Stimulated activated CD4-positive, alpha-beta T cell treated with anti-CD3 and anti-CD28 coated beads, Interleukin-1b, Interleukin-23, amount 100 ng/mL, for 1 hour (primary cell): ENCODE results near the gene DUSP5.
"Not testable (repeated sequence)": the region's sequence is repeated elsewhere in the genome, so short reads cannot be mapped to it uniquely, and the experiment has no call there.

Experiments
- DNase-seq, 2 donors: peaks; one replicate each; pipeline ENCODE4 v3.0.0-alpha.2; 2020; ENCODE audit warnings: low read depth in 2 of 2

DUSP5 gene, protein sequence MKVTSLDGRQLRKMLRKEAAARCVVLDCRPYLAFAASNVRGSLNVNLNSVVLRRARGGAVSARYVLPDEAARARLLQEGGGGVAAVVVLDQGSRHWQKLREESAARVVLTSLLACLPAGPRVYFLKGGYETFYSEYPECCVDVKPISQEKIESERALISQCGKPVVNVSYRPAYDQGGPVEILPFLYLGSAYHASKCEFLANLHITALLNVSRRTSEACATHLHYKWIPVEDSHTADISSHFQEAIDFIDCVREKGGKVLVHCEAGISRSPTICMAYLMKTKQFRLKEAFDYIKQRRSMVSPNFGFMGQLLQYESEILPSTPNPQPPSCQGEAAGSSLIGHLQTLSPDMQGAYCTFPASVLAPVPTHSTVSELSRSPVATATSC

DNA sequence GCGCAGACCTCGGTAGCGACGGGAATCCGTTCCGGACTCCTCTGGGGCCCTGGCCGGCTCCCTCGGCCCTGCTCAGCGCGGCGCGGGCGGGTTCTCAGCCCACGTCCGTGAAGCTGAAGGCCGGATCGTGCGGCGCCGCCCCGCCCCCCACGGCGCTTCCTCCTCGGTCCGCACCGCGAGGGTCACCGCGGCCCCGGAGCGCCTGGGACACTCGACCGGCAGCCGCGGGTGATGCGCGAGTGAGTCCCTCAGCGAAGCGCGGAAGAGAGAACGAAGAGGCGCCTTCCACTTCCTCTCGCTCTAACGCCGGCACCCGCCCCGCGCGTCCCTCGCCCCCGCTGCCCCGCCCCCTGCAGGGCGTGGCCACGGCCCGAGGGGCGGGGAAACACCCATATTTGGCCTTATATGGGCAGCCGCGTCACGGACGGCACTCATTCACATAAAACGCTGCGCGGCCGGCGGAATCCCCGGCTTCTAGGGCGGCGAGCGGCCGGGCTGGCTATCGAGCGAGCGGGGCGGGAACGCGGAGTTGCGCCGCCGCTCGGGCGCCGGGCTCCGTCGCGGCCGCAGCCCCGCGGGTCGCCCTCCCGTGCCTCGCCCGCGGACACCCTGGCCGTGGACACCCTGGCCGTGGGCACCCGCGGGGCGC, at the start of gene DUSP5:
Gene DUSP5 (plus strand): TSS at position 470 of the 649 bp plus-strand sequence. CDS start 215 bp downstream, outside the sequence.
- peak; percentile 90 to 91 for DNase-seq

DNA sequence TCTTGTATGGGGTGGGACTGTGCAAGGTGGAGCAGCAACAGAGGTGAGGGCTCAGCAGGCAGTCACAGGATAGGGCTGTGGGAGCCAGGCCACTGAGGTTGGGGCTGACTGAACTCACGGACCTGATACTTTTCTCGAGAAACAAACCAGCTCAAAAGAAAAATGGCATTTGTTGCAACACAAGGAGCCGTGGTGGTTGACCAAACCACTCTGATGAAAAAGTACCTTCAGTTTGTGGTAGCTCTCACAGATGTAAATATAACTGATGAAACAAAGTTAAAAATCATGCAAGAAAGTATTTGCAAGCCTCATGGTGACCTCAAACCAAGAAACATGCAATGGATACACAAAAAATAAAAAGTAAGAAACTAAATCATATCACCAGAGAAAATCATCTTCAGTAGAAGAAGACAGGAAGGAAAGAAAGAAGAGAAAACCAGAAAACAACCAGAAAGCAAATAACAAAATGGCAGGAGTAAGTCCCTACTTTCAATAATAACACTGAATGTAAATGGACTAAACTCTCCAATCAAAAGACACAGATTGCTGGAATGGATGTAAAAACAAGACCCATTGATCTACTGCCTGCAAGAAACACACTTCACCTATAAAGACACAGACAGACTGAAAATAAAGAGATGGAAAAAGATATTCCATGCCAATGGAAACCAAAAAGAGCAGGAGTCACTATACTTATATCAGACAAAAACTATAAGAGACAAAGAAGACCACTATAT, 48.9 kb upstream of the DUSP5 start:
- DNase-seq = no peak

DNA sequence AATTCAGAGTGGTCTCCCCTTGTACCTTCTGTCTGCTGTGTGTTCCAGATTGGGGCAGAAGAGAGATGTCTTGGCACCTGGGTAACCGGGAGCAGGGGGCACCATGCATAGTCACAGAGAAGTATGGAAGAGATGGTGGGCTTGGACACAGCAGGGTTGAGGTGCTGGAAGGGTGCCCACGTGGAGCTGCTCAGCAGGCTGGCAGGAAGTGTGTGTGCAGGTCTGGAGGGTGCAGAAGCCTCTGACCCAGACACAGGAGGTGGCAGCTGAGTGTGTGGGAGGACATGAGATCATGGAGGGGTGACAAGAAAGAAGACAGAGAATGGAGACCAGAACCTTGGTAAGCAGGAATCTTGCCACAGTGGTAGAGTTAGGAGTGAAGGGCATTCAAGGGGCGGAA, 42.3 kb upstream of the DUSP5 start:
- no peak for DNase-seq

DNA sequence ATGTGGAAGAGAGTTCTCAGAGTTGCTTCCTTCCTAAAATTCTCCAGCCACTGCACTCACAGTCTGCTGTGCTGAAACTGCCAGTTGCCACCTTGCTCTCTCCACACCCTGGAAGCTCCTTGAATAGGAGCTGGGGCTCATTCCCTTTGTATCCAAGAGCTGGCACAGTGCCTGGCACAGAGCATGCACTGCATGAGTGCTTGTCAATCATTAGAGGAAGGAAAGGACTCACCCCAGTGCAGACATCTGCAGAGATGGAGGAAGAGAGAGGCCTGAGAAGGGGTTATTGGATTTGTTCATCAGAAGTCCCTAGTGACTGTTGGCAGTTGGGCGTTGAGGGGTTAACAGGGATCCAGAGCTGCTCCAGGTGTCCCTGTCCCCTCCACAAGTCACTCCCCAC, 41.7 kb upstream of the DUSP5 start:
- DNase-seq = no peak

DNA sequence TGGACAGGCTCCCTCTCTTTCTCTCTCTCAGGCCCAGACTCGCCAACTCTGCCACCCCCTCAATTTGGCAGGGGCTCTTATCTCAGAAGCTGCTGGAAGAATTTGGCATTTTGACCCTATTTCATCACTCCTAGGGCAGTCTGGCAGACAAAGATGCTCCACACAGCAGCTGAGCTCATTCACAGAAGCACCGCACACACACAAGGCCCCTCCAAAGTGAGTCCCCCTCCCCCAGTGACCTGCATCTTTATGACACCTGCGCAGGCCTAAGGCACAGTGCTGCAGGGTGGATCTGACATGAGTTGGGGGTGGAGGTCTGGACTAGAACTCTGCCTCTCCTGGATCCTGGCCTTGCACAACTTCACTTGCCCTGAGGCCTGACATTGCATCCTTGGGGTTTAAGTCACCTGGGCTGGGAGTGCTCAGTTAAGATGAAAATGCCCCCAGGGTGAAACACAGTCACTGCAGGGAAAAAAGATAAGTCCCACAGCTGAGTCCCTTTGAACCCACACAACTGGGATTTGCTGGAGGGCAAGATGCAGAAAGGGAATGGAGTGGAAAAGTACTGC, 41.1 kb upstream of the DUSP5 start:
- DNase-seq = no peak

GRCh38 chr10:110457851-110458250, 39.9 kb upstream of the DUSP5 start:
- no peak for DNase-seq

DNA sequence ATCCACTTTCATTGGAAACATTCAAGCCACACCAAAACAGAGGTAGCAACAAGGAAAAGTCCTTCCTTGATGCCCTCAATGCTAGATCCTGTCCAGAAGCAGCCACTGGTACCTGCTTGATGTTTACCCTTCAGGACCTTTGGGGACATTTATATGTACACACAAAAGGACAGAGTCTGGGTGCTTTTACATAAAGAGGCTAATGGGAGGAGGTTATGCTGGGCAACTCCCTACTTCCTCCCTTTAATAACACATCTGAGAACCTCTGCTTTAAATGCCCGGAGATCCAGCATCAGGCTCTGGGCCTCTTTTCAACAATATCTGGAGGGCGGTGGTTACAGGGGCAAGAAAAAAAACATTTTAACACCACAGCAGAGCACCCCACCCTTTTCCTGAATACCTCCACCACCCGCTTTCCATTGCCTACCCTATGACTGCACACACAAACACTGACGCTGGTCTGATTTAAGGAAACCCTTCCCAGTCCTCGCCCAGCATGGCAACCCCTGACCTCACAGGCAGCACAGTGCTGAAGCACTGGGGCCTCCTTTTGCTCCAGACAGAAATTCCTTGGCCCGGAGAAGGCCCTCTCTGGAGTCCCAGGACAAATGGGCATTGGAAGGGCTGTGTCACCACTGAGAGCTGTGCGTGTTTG, 39.3 kb upstream of the DUSP5 start:
- no peak for DNase-seq

GRCh38 chr10:110459600-110459999, 38.1 kb upstream of the DUSP5 start:
- DNase-seq = no peak

GRCh38 chr10:110460111-110460809, 37.4 kb upstream of the DUSP5 start:
- peak in 1 of 2 donors; percentile 14 for DNase-seq

DNA sequence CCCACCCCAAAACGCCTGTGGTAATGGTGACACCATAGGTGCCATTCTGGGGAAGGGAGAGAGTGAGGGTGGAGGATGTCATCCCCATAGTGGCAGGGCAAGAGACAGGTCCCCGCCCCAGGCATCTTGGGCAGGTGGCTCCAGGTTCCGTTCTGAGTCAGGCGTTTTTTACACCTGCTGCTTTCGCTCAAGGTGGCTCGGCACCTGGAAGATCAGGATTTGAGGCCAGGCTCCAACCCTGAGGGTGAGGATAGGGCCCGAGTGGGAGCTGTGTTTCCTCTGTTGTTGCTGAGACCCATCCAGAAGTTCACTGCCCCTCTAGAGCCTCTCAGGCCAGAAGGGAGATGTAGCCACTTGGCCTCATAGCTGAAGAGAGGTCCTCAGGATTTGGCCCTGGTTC, 36.6 kb upstream of the DUSP5 start:
- DNase-seq = no peak

GRCh38 chr10:110461530-110461929, 36.2 kb upstream of the DUSP5 start:
- DNase-seq = no peak

- no peak for DNase-seq
Measured at GRCh38 chr10:110462166-110463095, 35.3 kb upstream of the DUSP5 start.

GRCh38 chr10:110468258-110468657, 29.4 kb upstream of the DUSP5 start:
- DNase-seq = not testable (repeated sequence)

DNA sequence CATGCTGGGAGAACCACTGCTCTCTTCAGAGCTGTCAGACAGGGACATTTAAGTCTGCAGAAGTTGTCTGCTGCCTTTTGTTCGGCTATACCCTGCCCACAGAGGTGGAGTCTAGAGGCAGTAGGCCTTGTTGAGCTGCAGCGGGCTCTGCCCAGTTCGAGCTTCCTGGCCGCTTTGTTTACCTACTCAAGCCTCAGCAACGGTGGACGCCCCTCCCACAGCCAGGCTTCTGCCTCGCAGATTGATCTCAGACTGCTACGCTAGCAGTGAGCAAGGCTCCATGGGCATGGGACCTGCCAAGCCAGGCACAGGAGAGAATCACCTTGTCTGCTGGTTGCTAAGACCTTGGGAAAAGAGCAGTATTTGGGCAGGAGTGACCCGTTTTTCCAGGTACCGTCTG, 27.2 kb upstream of the DUSP5 start:
- not testable (repeated sequence) for DNase-seq

GRCh38 chr10:110471566-110472139, 26.1 kb upstream of the DUSP5 start:
- DNase-seq = no peak

- DNase-seq = no peak
Measured at GRCh38 chr10:110474017-110474416, 23.7 kb upstream of the DUSP5 start.

DNA sequence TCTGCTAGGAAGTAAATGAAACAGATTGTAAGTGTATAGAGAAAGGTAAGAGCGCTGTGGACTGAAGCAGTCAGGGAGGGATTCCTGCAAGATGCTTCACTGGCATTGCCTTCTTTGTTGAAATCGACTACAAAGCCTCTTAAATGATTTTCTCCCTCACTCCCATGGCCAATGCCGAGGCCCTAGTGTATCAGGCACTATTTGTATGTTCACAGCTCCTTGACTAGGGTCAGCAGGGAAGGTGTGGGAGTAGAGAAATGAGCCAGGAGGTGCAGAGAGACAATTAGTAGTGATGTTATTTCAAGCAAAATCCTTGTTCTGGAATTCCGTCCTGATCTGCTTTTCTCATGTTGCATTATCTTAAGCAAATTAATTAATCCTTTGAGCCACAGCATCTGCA, 22.9 kb upstream of the DUSP5 start:
- no peak for DNase-seq

- no peak for DNase-seq
Measured at GRCh38 chr10:110475722-110476515, 21.8 kb upstream of the DUSP5 start.

GRCh38 chr10:110479710-110480109, 18.0 kb upstream of the DUSP5 start:
- DNase-seq = no peak
